IMR-90 (cell line): ENCODE results near the gene SEMA3E. TPM values are rescaled to one million over a fixed set of nuclear protein-coding genes. Genes with fewer than 3 reads are reported as not detected.

Experiments
- ATAC-seq: fragments of 200-7000 bp; cut with Tn5 transposase; 2 replicates; pipeline ENCODE4 v1.9.1; 2020; ENCODE audit warnings: low read depth, mild to moderate bottlenecking, moderate library complexity
- BruUV-seq: library from RNA; stranded (reverse); fragments of 400-500 nt; replicated peaks from 2 replicates; lab custom pipeline; 2021; lab: Mats Ljungman, UMichigan
- CTCF ChIA-PET: fragments of 300-600 bp; formaldehyde crosslinking; extraction: SDS; loops from one replicate; lab custom pipeline; 2021; ENCODE audit warnings: antibody characterized with exemption; lab: Yijun Ruan, JAX
- POLR2A ChIA-PET: fragments of 300-600 bp; sonication (Branson Sonifier 250); formaldehyde crosslinking; loops from one replicate; lab custom pipeline; 2022; ENCODE audit warnings: antibody characterized with exemption; ENCODE audit not compliant: unreplicated experiment; lab: Charles Lee
- DNase-seq: peaks from one replicate; pipeline ENCODE4 v3.0.0; 2013
- H2AFZ ChIP-seq: replicated peaks from 2 replicates; pipeline ENCODE3; 2013; ENCODE audit warnings: low read length, mild to moderate bottlenecking; ENCODE audit not compliant: poor library complexity
- H2AK5ac ChIP-seq: 2 replicates; pipeline ENCODE4 v1.6.1; 2013; ENCODE audit warnings: low read depth, low read length, inconsistent platforms
- H2AK9ac ChIP-seq: replicated peaks from 2 replicates; pipeline ENCODE3; 2013; ENCODE audit warnings: mild to moderate bottlenecking, low read depth, low read length, moderate library complexity; ENCODE audit not compliant: poor library complexity
- H2BK120ac ChIP-seq: 2 replicates; pipeline ENCODE4 v1.6.1; 2013; ENCODE audit warnings: low read depth, low read length, inconsistent platforms
- H2BK15ac ChIP-seq: 3 replicates; pipeline ENCODE4 v1.6.1; 2013; ENCODE audit warnings: low read depth, low read length, inconsistent platforms
- H2BK20ac ChIP-seq: 2 replicates; pipeline ENCODE4 v1.6.1; 2013; ENCODE audit warnings: low read depth, mild to moderate bottlenecking, inconsistent platforms, low read length, moderate library complexity
- H2BK5ac ChIP-seq: 2 replicates; pipeline ENCODE4 v1.6.1; 2013; ENCODE audit warnings: mild to moderate bottlenecking, low read depth, low read length, inconsistent platforms; ENCODE audit not compliant: poor library complexity, severe bottlenecking
- H3K14ac ChIP-seq: replicated peaks from 2 replicates; pipeline ENCODE4 v1.6.1; 2013; ENCODE audit warnings: low read depth, low read length, inconsistent platforms
- H3K18ac ChIP-seq: 2 replicates; pipeline ENCODE4 v1.6.1; 2013; ENCODE audit warnings: low read depth, low read length, control low read depth
- H3K23ac ChIP-seq: 2 replicates; pipeline ENCODE4 v1.6.1; 2013; ENCODE audit warnings: low read depth, low read length, inconsistent platforms
- H3K27ac ChIP-seq: 2 replicates; pipeline ENCODE4 v1.5.1; 2013; ENCODE audit warnings: mild to moderate bottlenecking, control low read depth, low read length; ENCODE audit not compliant: insufficient read depth
- H3K27me3 ChIP-seq: 2 replicates; pipeline ENCODE4 v1.6.1; 2013; ENCODE audit warnings: low read length; ENCODE audit not compliant: control insufficient read depth, insufficient read depth
- H3K36me3 ChIP-seq: 2 replicates; pipeline ENCODE4 v1.6.1; 2013; ENCODE audit warnings: low read length, mixed read lengths; ENCODE audit not compliant: control insufficient read depth, insufficient read depth
- H3K4ac ChIP-seq: 2 replicates; pipeline ENCODE4 v1.6.1; 2013; ENCODE audit warnings: low read depth, low read length, inconsistent platforms
- H3K4me1 ChIP-seq: 2 replicates; pipeline ENCODE4 v1.6.1; 2013; ENCODE audit warnings: low read length, mixed read lengths; ENCODE audit not compliant: control insufficient read depth, insufficient read depth
- H3K4me2 ChIP-seq: 2 replicates; pipeline ENCODE4 v1.6.1; 2013; ENCODE audit warnings: low read depth, mild to moderate bottlenecking, control low read depth, low read length, moderate library complexity
- H3K4me3 ChIP-seq: 2 replicates; pipeline ENCODE4 v1.5.1; 2013; ENCODE audit warnings: low read depth, mild to moderate bottlenecking, control low read depth, low read length, moderate library complexity; ENCODE audit not compliant: insufficient read depth
- H3K56ac ChIP-seq: 2 replicates; pipeline ENCODE4 v1.6.1; 2013; ENCODE audit warnings: low read length, inconsistent platforms; ENCODE audit not compliant: insufficient read depth; ENCODE audit errors: extremely low read depth
- H3K79me1 ChIP-seq, 2 experiments: 2 replicates each; pipeline ENCODE4 v1.6.1; 2013; ENCODE audit warnings: low read length in 2 of 2, inconsistent platforms in 1 of 2, low read depth in 1 of 2
- H3K9ac ChIP-seq: 2 replicates; pipeline ENCODE4 v1.6.1; 2013; ENCODE audit warnings: low read depth, low read length, control low read depth
- H3K9me1 ChIP-seq: 2 replicates; pipeline ENCODE4 v1.6.1; 2013; ENCODE audit warnings: low read length, inconsistent platforms; ENCODE audit not compliant: insufficient read depth
- H3K9me3 ChIP-seq: 2 replicates; pipeline ENCODE4 v1.6.1; 2013; ENCODE audit warnings: low read length; ENCODE audit not compliant: control insufficient read depth, insufficient read depth
- H4K20me1 ChIP-seq: 2 replicates; pipeline ENCODE4 v1.6.1; 2013; ENCODE audit warnings: low read length, inconsistent platforms; ENCODE audit not compliant: insufficient read depth
- H4K5ac ChIP-seq: 2 replicates; pipeline ENCODE4 v1.6.1; 2013; ENCODE audit warnings: mild to moderate bottlenecking, low read depth, low read length, control low read depth
- H4K8ac ChIP-seq, 2 experiments: 2 replicates each; pipeline ENCODE4 v1.6.1; 2013; ENCODE audit warnings: low read depth in 2 of 2, low read length in 2 of 2, control low read depth in 1 of 2, inconsistent platforms in 1 of 2
- H4K91ac ChIP-seq: 2 replicates; pipeline ENCODE4 v1.6.1; 2013; ENCODE audit warnings: low read depth, low read length, inconsistent platforms; ENCODE audit not compliant: insufficient read depth
- BHLHE40 ChIP-seq: fragments of 150-350 bp; IDR thresholded peaks from 2 replicates; pipeline ENCODE4 v1.6.1; 2016; ENCODE audit warnings: mild to moderate bottlenecking, low read depth, low read length
- CEBPB ChIP-seq: IDR thresholded peaks from 2 replicates; pipeline ENCODE4 v1.6.1; 2012; ENCODE audit warnings: low read depth, low read length, improper control_type of control experiment
- CHD1 ChIP-seq: IDR thresholded peaks from 2 replicates; pipeline ENCODE4 v1.6.1; 2012; ENCODE audit warnings: low read depth, low read length, improper control_type of control experiment
- FOS ChIP-seq: fragments of 150-350 bp; IDR thresholded peaks from 2 replicates; pipeline ENCODE4 v1.6.1; 2016; ENCODE audit warnings: low read depth, low read length
- MAFK ChIP-seq: IDR thresholded peaks from 2 replicates; pipeline ENCODE4 v1.6.1; 2012; ENCODE audit warnings: low read depth, low read length, improper control_type of control experiment
- MAZ ChIP-seq: IDR thresholded peaks from 2 replicates; pipeline ENCODE4 v1.6.1; 2012; ENCODE audit warnings: low read depth, mild to moderate bottlenecking, low read length, improper control_type of control experiment, moderate library complexity, borderline replicate concordance
- MXI1 ChIP-seq: IDR thresholded peaks from 2 replicates; pipeline ENCODE4 v1.6.1; 2012; ENCODE audit warnings: low read depth, mild to moderate bottlenecking, low read length, moderate library complexity, borderline replicate concordance
- NFE2L2 ChIP-seq: fragments of 150-350 bp; IDR thresholded peaks from 2 replicates; pipeline ENCODE4 v1.6.1; 2016; ENCODE audit warnings: low read depth, mild to moderate bottlenecking, low read length
- POLR2A ChIP-seq: IDR thresholded peaks from 2 replicates; pipeline ENCODE4 v1.6.1; 2012; ENCODE audit warnings: mild to moderate bottlenecking, low read depth, low read length
- RAD21 ChIP-seq: IDR thresholded peaks from 2 replicates; pipeline ENCODE4 v1.6.1; 2012; ENCODE audit warnings: low read length, improper control_type of control experiment
- RCOR1 ChIP-seq: IDR thresholded peaks from 2 replicates; pipeline ENCODE4 v1.6.1; 2012; ENCODE audit warnings: mild to moderate bottlenecking, low read length, improper control_type of control experiment; ENCODE audit not compliant: insufficient replicate concordance
- RFX5 ChIP-seq: IDR thresholded peaks from 2 replicates; pipeline ENCODE4 v1.8.0; 2012; ENCODE audit warnings: low read depth, mild to moderate bottlenecking, low read length, moderate library complexity
- SMC3 ChIP-seq: fragments of 150-350 bp; IDR thresholded peaks from 2 replicates; pipeline ENCODE4 v1.6.1; 2016; ENCODE audit warnings: low read depth, mild to moderate bottlenecking, antibody characterized with exemption, low read length, moderate library complexity
- USF2 ChIP-seq: fragments of 150-350 bp; IDR thresholded peaks from 2 replicates; pipeline ENCODE4 v1.6.1; 2017; ENCODE audit warnings: mild to moderate bottlenecking, antibody characterized with exemption, low read length, low read depth
- WGBS, 2 experiments: methylation state at CpG; one replicate each; pipeline versions ENCODE4 v1.1.5 to v1.1.7; 2013; ENCODE audit warnings: missing lambda C conversion rate in 2 of 2; ENCODE audit not compliant: insufficient read length in 1 of 2; ENCODE audit errors: extremely low coverage in 2 of 2; 5-methylcytosine and 5-hydroxymethylcytosine counted together
- dilution Hi-C: fragments of 300-500 bp; cut with HindIII; formaldehyde crosslinking; loops from one replicate; pipeline ENCODE4 v1.14.3; 2018; ENCODE audit warnings: low sequenced_read_pairs; ENCODE audit not compliant: unreplicated experiment
- in situ Hi-C: fragments of 300-500 bp; cut with MboI; formaldehyde crosslinking; loops from 3 replicates; pipeline ENCODE4 v1.14.3; 2019; ENCODE audit warnings: low sequenced_read_pairs, inconsistent platforms, mixed read lengths
- intact Hi-C: fragments of 100-400 bp; cut with micrococcal nuclease; formaldehyde crosslinking; loops from 2 replicates; pipeline ENCODE4 v1.10.0; 2022
- polyA plus RNA-seq, 3 experiments: library from polyadenylated mRNA; depleted of rRNA; stranded (reverse); fragments of >200 nt; gene quantifications; 2 replicates each; pipeline ENCODE4 v1.2.3, GENCODE V29; 2012; ENCODE audit warnings: low replicate concordance in 1 of 3
- total RNA-seq: library from RNA; depleted of rRNA; stranded (reverse); fragments of >200 nt; gene quantifications from 2 replicates; pipeline ENCODE4 v1.2.3, GENCODE V29; 2012
- TF ChIP-seq, protein P1 (sequence below): conservative IDR thresholded peaks from 2 replicates; pipeline ENCODE4 v1.5.1; 2012; ENCODE audit warnings: mild to moderate bottlenecking, low read depth, low read length, improper control_type of control experiment
- TF ChIP-seq, protein P2 (sequence below): fragments of 150-350 bp; IDR thresholded peaks from 2 replicates; pipeline ENCODE4 v1.6.1; 2016; ENCODE audit warnings: low read depth, mild to moderate bottlenecking, low read length, moderate library complexity, borderline replicate concordance

SEMA3E gene
- total and polyA plus RNA-seq, 2 of the 4 experiments (the other 2 are of a cell fraction) = 0.31 to 0.72 TPM

DNA sequence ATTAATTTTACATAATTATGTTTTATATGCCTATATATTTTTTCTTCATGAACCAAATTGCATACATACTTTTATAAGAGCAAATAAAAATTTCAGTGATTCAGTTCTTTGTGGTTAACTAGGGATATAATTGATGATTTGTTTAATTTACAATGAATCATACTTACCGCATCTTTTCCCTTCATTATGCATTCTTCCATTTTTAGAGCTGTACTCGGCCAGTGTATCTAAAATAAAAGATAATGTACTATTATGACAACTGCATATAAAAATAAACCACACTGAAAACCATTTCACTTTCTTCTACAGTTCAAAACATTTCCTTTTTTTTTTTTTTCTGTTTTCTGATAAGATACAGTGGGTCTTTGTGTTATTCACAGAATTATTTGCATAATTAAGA is 179.9 kb downstream of the SEMA3E start:
- no peak overlapping the region for H3K4ac ChIP-seq
- no peak overlapping the region for H3K9ac ChIP-seq
- dilution Hi-C loops = no loop called here
- no peak overlapping the region for H4K91ac ChIP-seq
- no TSS peak for BruUV-seq
- DNase-seq = peak; percentile 78
- no peaks in the 10 kb centered on the region for H3K9me3 ChIP-seq
- peaks cover 1% of the 10 kb centered on the region; the same call in 1 of the 2 replicates for H3K27me3 ChIP-seq
- H3K4me2 ChIP-seq = no peak overlapping the region
- H2BK20ac ChIP-seq = no peak overlapping the region
- H3K23ac ChIP-seq = no peak overlapping the region
- no peaks in the 10 kb centered on the region for H3K79me1 ChIP-seq
- 0 out of 2 replicates have a peak, but pooled peaks cover 2% of the 10 kb centered on the region for H3K9me1 ChIP-seq
- no CpG with 5 or more reads among the region's 2 CpGs for WGBS, 2 experiments
- H3K36me3 ChIP-seq = no peaks in the 10 kb centered on the region
- H3K27ac ChIP-seq = no peak overlapping the region
- H3K18ac ChIP-seq = no peak overlapping the region
- TF ChIP-seq RFX5 (no peak), CEBPB (no peak), NFE2L2 (no peak), BHLHE40 (no peak), USF2 (no peak), MAZ (no peak), SMC3 (no peak), CHD1 (no peak), FOS (no peak), MAFK (no peak), RCOR1 (no peak), RAD21 (no peak), MXI1 (no peak), POLR2A (no peak)
- TF ChIP-seq, protein P1, sequence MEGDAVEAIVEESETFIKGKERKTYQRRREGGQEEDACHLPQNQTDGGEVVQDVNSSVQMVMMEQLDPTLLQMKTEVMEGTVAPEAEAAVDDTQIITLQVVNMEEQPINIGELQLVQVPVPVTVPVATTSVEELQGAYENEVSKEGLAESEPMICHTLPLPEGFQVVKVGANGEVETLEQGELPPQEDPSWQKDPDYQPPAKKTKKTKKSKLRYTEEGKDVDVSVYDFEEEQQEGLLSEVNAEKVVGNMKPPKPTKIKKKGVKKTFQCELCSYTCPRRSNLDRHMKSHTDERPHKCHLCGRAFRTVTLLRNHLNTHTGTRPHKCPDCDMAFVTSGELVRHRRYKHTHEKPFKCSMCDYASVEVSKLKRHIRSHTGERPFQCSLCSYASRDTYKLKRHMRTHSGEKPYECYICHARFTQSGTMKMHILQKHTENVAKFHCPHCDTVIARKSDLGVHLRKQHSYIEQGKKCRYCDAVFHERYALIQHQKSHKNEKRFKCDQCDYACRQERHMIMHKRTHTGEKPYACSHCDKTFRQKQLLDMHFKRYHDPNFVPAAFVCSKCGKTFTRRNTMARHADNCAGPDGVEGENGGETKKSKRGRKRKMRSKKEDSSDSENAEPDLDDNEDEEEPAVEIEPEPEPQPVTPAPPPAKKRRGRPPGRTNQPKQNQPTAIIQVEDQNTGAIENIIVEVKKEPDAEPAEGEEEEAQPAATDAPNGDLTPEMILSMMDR = no peak
- TF ChIP-seq, protein P2, sequence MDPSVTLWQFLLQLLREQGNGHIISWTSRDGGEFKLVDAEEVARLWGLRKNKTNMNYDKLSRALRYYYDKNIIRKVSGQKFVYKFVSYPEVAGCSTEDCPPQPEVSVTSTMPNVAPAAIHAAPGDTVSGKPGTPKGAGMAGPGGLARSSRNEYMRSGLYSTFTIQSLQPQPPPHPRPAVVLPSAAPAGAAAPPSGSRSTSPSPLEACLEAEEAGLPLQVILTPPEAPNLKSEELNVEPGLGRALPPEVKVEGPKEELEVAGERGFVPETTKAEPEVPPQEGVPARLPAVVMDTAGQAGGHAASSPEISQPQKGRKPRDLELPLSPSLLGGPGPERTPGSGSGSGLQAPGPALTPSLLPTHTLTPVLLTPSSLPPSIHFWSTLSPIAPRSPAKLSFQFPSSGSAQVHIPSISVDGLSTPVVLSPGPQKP = no peak
- no peak overlapping the region for H2BK5ac ChIP-seq
- ATAC-seq = peak; percentile 50
- no peak overlapping the region for H4K5ac ChIP-seq
- no peaks in the 10 kb centered on the region for H4K20me1 ChIP-seq
- H2BK120ac ChIP-seq = no peak overlapping the region
- H2AFZ ChIP-seq = no peak overlapping the region
- in situ Hi-C loops = no loop called here
- ChIA-PET CTCF (no interaction called here), POLR2A (no interaction called here)
- H3K56ac ChIP-seq = no peak overlapping the region
- H3K14ac ChIP-seq = no peak overlapping the region
- H4K8ac ChIP-seq = no peak overlapping the region
- H3K4me1 ChIP-seq = no peaks in the 10 kb centered on the region
- no peak overlapping the region for H2AK9ac ChIP-seq
- no peak overlapping the region for H2AK5ac ChIP-seq
- 0 out of 3 replicates have a peak overlapping the region, but pooled peaks have one; percentile 84 for H2BK15ac ChIP-seq
- intact Hi-C loops = loop anchor here (5.0 kb wide), 1 partner anchor 68 kb away; no protein-coding TSS in a partner anchor
- no peak overlapping the region for H3K4me3 ChIP-seq
